Glomerular visceral epithelial cell (primary cell): ENCODE measurements around the gene PPP1R1B.

Experiments used
- DNase-seq: peaks from one replicate; pipeline ENCODE4 v3.0.0-alpha.2; 2016; ENCODE audit errors: extremely low spot score

Gene PPP1R1B

GRCh38 chr17:39667262-39667944 is 40.7 kb downstream of the PPP1R1B start:
- DNase-seq = no peak

- peak; percentile 46 for DNase-seq
These were observed 41.5 kb downstream of the PPP1R1B start, which contains the start of gene PNMT for GRCh38 chr17:39667945-39668924. PNMT (plus strand) TSS chr17:39668453; CDS start chr17:39668476, 23 bp downstream.

GRCh38 chr17:39669897-39670735 is 43.4 kb downstream of the PPP1R1B start:
- no peak for DNase-seq

- no peak for DNase-seq
These were observed 44.0 kb downstream of the PPP1R1B start for GRCh38 chr17:39670746-39671145.

- no peak for DNase-seq
These were observed 45.1 kb downstream of the PPP1R1B start for GRCh38 chr17:39671651-39672521.

GRCh38 chr17:39672522-39673334 is 46.0 kb downstream of the PPP1R1B start:
- DNase-seq = no peak

- DNase-seq = no peak
These were observed 46.8 kb downstream of the PPP1R1B start for GRCh38 chr17:39673335-39674081.

GRCh38 chr17:39674179-39674578 is 47.4 kb downstream of the PPP1R1B start:
- no peak for DNase-seq

GRCh38 chr17:39674702-39675389 is 48.1 kb downstream of the PPP1R1B start:
- no peak for DNase-seq

- no peak for DNase-seq
These were observed 48.8 kb downstream of the PPP1R1B start for GRCh38 chr17:39675390-39676082.

- peak; percentile 39 for DNase-seq
These were observed 49.6 kb downstream of the PPP1R1B start for GRCh38 chr17:39676198-39676819.

- no peak for DNase-seq
These were observed 50.3 kb downstream of the PPP1R1B start for GRCh38 chr17:39677072-39677471.

GRCh38 chr17:39677542-39678339 is 51.0 kb downstream of the PPP1R1B start:
- no peak for DNase-seq

- DNase-seq = no peak
These were observed 51.8 kb downstream of the PPP1R1B start for GRCh38 chr17:39678340-39679116.

GRCh38 chr17:39679521-39680192 is 52.9 kb downstream of the PPP1R1B start:
- DNase-seq = no peak
